AG04449 (cell line): ENCODE results near the gene NTF3.

Experiments used
- CTCF ChIA-PET: fragments of 350-600 bp; formaldehyde crosslinking; extraction: SDS; loops from one replicate; lab custom pipeline; 2021; ENCODE audit warnings: antibody characterized with exemption; lab: Yijun Ruan, JAX
- POLR2A ChIA-PET: fragments of 400-600, 350-600 bp; formaldehyde crosslinking; extraction: SDS; loops from one replicate; lab custom pipeline; 2020; ENCODE audit warnings: antibody characterized with exemption, inconsistent platforms; lab: Yijun Ruan, JAX
- DNase-seq: peaks from one replicate; pipeline ENCODE4 v3.0.0-alpha.2; 2010; ENCODE audit warnings: low read depth, low spot score
- H3K4me3 ChIP-seq: 2 replicates; pipeline ENCODE4 v1.5.1; 2011; ENCODE audit warnings: low read depth, mild to moderate bottlenecking, control low read depth, low read length
- TF ChIP-seq, protein P1 (sequence below): IDR thresholded peaks from one replicate; pipeline ENCODE4 v1.5.1; 2011; ENCODE audit warnings: mild to moderate bottlenecking, moderate library complexity, low read length, control low read depth, inconsistent platforms; ENCODE audit not compliant: insufficient read depth; ENCODE audit errors: missing control alignments

NTF3 gene

DNA sequence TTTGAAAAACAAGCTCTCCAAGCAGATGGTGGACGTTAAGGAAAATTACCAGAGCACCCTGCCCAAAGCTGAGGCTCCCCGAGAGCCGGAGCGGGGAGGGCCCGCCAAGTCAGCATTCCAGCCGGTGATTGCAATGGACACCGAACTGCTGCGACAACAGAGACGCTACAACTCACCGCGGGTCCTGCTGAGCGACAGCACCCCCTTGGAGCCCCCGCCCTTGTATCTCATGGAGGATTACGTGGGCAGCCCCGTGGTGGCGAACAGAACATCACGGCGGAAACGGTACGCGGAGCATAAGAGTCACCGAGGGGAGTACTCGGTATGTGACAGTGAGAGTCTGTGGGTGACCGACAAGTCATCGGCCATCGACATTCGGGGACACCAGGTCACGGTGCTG is 62.4 kb downstream of the NTF3 start:
- H3K4me3 ChIP-seq, result no peak overlapping the region
- ChIA-PET CTCF (interaction anchor here (0.9 to 1.7 kb wide), 2 partner anchors 66 to 154 kb away, joined by 3 to 8 read pairs; no protein-coding TSS in a partner anchor), POLR2A (no interaction called here)
- TF ChIP-seq, protein P1, sequence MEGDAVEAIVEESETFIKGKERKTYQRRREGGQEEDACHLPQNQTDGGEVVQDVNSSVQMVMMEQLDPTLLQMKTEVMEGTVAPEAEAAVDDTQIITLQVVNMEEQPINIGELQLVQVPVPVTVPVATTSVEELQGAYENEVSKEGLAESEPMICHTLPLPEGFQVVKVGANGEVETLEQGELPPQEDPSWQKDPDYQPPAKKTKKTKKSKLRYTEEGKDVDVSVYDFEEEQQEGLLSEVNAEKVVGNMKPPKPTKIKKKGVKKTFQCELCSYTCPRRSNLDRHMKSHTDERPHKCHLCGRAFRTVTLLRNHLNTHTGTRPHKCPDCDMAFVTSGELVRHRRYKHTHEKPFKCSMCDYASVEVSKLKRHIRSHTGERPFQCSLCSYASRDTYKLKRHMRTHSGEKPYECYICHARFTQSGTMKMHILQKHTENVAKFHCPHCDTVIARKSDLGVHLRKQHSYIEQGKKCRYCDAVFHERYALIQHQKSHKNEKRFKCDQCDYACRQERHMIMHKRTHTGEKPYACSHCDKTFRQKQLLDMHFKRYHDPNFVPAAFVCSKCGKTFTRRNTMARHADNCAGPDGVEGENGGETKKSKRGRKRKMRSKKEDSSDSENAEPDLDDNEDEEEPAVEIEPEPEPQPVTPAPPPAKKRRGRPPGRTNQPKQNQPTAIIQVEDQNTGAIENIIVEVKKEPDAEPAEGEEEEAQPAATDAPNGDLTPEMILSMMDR, result no peak
- no peak for DNase-seq

DNA sequence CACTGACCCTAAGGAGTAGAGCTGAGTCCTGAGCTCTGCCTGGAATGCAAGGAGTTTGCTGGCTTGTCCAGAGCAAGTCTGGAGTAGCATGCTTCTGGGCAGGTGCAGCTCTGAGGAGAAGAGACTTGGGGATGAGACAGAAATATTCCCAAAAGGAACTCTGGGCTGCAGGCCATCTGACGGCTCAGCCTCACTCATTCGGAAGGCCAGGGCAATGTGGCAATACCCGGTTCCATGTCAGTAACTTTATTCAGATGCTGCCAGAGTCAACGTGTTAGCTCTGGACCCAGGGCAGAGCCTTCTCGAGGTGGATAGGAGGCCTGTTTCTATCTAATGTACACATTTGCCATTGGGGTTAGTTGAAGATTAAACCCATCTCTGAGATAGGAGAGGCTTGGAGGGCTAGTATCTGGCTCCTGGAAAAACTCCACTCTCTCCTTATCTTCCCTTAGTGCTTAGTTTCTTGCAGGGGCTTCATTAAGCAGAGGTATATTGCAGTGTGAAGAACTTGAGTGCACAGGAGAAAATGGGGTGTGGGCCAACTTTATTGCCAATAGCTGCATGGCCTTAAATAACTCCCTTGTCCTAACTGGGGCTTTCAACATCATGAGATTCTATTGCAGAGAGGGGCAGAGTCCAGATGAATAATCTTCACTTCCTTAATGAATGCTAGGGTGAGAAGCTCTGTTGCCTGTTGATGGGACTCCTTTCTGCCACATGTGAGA is 65.6 kb downstream of the NTF3 start:
- TF ChIP-seq, protein P1, result no peak
- POLR2A ChIA-PET, result interaction anchor here (0.6 kb wide), 1 partner anchor 346 kb away, joined by 3 read pairs; no protein-coding TSS in a partner anchor
- CTCF ChIA-PET, result interaction anchor here (0.9 to 2.8 kb wide), 3 partner anchors 13 to 327 kb away, joined by 3 to 10 read pairs (median 6); no protein-coding TSS in a partner anchor
- DNase-seq, result no peak
- H3K4me3 ChIP-seq, result no peak overlapping the region

DNA sequence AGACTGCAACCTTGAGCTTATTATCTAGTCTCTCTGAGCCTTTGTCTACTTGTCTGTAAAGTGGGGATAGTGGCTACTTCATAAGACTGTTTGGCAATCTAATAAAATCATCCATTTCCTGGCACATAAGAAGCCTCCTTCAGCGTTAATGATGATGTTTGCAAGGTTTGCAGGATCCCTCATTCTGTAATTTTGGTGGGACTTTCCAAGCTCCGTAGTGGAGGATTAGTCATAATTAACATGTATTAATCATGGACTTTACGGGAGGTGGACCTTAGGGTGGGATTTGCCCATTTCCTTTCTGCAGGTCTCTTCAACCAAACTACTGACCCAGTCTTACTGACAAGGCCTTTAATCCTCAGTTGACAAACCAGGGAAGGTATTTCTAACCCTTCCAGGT is 66.2 kb downstream of the NTF3 start:
- CTCF ChIA-PET, result interaction anchor here (0.9 to 2.8 kb wide), 3 partner anchors 13 to 327 kb away, joined by 3 to 10 read pairs (median 8); no protein-coding TSS in a partner anchor
- DNase-seq, result no peak
- TF ChIP-seq, protein P1, result no peak
- POLR2A ChIA-PET, result interaction anchor here (0.6 kb wide), 1 partner anchor 346 kb away, joined by 3 read pairs; no protein-coding TSS in a partner anchor
- H3K4me3 ChIP-seq, result no peak overlapping the region

DNA sequence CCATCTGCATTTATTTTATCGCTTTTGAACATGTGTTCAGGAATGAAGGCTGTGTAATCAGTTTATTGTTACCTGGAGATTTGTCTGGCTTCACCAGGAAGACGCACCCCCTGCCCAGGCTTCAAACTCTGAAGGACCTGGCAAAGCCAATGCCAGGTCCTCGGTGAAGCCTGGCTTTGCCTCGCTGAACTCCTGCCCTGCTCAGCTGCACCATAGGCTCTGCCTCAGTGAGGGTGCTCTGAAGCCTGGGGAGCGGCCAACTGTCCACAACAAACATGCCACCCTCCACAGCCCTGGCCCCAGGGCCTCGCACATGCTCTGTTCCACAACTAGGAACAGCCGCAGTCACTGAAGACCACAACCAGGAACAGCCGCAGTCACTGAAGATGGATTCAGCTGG is 66.9 kb downstream of the NTF3 start:
- no peak for DNase-seq
- H3K4me3 ChIP-seq, result no peak overlapping the region
- TF ChIP-seq, protein P1, result no peak
- ChIA-PET POLR2A (interaction anchor here (2.2 kb wide), 1 partner anchor 66 kb away, joined by 12 read pairs; the partner anchor contains the start of gene NTF3), CTCF (interaction anchor here (1.7 to 2.8 kb wide), 2 partner anchors 12 to 151 kb away, joined by 8 to 10 read pairs; no protein-coding TSS in a partner anchor)

DNA sequence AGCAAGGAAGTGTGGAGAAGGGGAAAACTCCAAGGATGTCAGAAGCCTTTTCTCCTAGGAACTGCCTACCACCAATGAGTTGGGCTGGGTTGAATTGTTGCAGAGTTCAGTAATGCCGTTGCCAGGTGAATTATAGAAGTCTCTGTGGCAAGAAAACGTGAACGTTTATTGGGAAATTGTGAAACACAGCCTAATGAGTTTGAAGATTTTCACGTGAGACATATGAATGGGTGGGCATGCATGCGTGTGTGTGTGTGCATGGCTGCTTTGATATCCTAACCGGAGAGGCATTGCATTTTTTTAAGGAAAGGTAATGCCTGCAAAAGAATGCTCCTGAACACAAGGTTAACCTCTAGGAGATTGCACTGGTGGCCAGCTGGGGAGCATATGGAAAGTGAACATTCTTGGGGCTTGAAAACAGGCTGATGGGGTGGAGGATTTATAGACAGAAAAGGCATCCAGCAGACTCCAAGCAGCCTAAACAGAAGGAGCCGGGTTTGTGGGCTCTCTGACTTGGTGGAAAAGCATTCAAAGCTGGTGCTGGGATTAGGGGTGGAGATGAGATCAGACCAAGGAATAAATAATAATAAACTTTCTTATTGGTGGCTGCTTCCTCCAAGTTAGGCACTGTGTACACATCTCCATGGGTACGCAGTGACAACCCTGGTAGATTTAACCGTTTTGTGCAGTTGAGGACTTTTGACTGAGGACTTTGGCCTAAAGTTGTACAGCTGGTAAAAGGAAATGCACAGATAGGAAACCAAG is 67.8 kb downstream of the NTF3 start:
- CTCF ChIA-PET, result interaction anchor here (1.6 to 5.3 kb wide), 3 partner anchors 11 to 150 kb away, joined by 8 to 24 read pairs (median 8); no protein-coding TSS in a partner anchor
- TF ChIP-seq, protein P1, result no peak
- no peak overlapping the region for H3K4me3 ChIP-seq
- peak; percentile 94 for DNase-seq
- POLR2A ChIA-PET, result interaction anchor here (0.8 to 2.2 kb wide), 6 partner anchors 12 to 67 kb away, joined by 3 to 12 read pairs (median 3); partner anchors contain the start of gene NTF3
